ENCODE results near the gene CRYAA. TPM values are rescaled to one million over a fixed set of nuclear protein-coding genes. Genes with fewer than 3 reads are reported as not detected.
"Not testable (repeated sequence)": the region's sequence is repeated elsewhere in the genome, so short reads cannot be mapped to it uniquely, and the experiment has no call there.

CRYAA gene
- total RNA-seq, 1 experiment from 2014 or later, result not detected

- not testable (repeated sequence) for H4K8ac ChIP-seq (replicated peaks; ENCODE audit: insufficient read length, low read depth, low read length); H3K14ac ChIP-seq (ENCODE audit: insufficient read depth, low read length); H2BK120ac ChIP-seq (ENCODE audit: low read depth, low read length, poor library complexity, severe bottlenecking); H3K23me2 ChIP-seq (ENCODE audit: insufficient read length, low read depth, low read length, poor library complexity, severe bottlenecking); H3K79me2 ChIP-seq (ENCODE audit: insufficient read depth, low read length); H2AK5ac ChIP-seq (ENCODE audit: insufficient read length, low read length); H4K5ac ChIP-seq (ENCODE audit: insufficient read length, low read depth, low read length); H3K79me1 ChIP-seq (ENCODE audit: insufficient read depth, low read depth, low read length, poor library complexity, severe bottlenecking); H2AFZ ChIP-seq (ENCODE audit: low read length); H2BK15ac ChIP-seq (ENCODE audit: low read depth, low read length); H3K4ac ChIP-seq (ENCODE audit: low read depth, low read length); H3K23ac ChIP-seq (ENCODE audit: insufficient read length, low read depth, low read length); DNase-seq; H3K4me1 Mint-ChIP-seq; H2BK20ac ChIP-seq (ENCODE audit: low read depth, low read length, poor library complexity, severe bottlenecking); H3K56ac ChIP-seq (ENCODE audit: insufficient read length, low read depth, low read length); H3K9me3 ChIP-seq (ENCODE audit: control insufficient read depth, low read depth, low read length); H3T11ph ChIP-seq (ENCODE audit: low read length); H4K20me1 ChIP-seq (ENCODE audit: control insufficient read depth, insufficient read depth, insufficient read length); H3K9me3 Mint-ChIP-seq; H3K27ac ChIP-seq (ENCODE audit: insufficient read length, low read depth, low read length); H3K4me3 Mint-ChIP-seq; H3K9ac ChIP-seq (ENCODE audit: extremely low read depth, insufficient read length, low read length); H3K4me1 ChIP-seq (ENCODE audit: insufficient read depth, low read length); H4K91ac ChIP-seq (ENCODE audit: insufficient read length, low read depth, low read length); H3K4me2 ChIP-seq (ENCODE audit: insufficient read depth, insufficient read length, low read length); H3K27me3 Mint-ChIP-seq (ENCODE audit: low read depth); H2BK12ac ChIP-seq (ENCODE audit: insufficient read length, low read depth, low read length); H2BK5ac ChIP-seq (ENCODE audit: insufficient read length, low read length); H3K18ac ChIP-seq (ENCODE audit: insufficient read length, low read depth, low read length); H3K27me3 ChIP-seq (ENCODE audit: insufficient read depth, low read length); H3K36me3 Mint-ChIP-seq (ENCODE audit: insufficient read depth in 1 of 3, low read depth in 3 of 3); H3K27ac Mint-ChIP-seq
- WGBS (ENCODE audit: extremely low coverage, insufficient read length, low lambda C conversion rate), result no CpG with 5 or more reads among the region's 12 CpGs
Observed at GRCh38 chr21:43146637-43147036, 22.2 kb upstream of the CRYAA start.

GRCh38 chr21:43147999-43148398, 20.8 kb upstream of the CRYAA start:
- H3K27me3 ChIP-seq (ENCODE audit: insufficient read depth, low read length); H2BK12ac ChIP-seq (ENCODE audit: insufficient read length, low read depth, low read length); H2BK120ac ChIP-seq (ENCODE audit: low read depth, low read length, poor library complexity, severe bottlenecking); H4K91ac ChIP-seq (ENCODE audit: insufficient read length, low read depth, low read length); H2BK15ac ChIP-seq (ENCODE audit: low read depth, low read length); H3K9me3 ChIP-seq (ENCODE audit: control insufficient read depth, low read depth, low read length); H3K27ac ChIP-seq (ENCODE audit: insufficient read length, low read depth, low read length); H3K14ac ChIP-seq (ENCODE audit: insufficient read depth, low read length); H3K36me3 Mint-ChIP-seq (ENCODE audit: insufficient read depth in 1 of 3, low read depth in 3 of 3); H2BK20ac ChIP-seq (ENCODE audit: low read depth, low read length, poor library complexity, severe bottlenecking); DNase-seq; H3K4me1 Mint-ChIP-seq; H3K4me2 ChIP-seq (ENCODE audit: insufficient read depth, insufficient read length, low read length); H4K20me1 ChIP-seq (ENCODE audit: control insufficient read depth, insufficient read depth, insufficient read length); H4K5ac ChIP-seq (ENCODE audit: insufficient read length, low read depth, low read length); H3K23ac ChIP-seq (ENCODE audit: insufficient read length, low read depth, low read length); H3K23me2 ChIP-seq (ENCODE audit: insufficient read length, low read depth, low read length, poor library complexity, severe bottlenecking); H2AFZ ChIP-seq (ENCODE audit: low read length); H3K79me2 ChIP-seq (ENCODE audit: insufficient read depth, low read length); H3K56ac ChIP-seq (ENCODE audit: insufficient read length, low read depth, low read length); H3K9ac ChIP-seq (ENCODE audit: extremely low read depth, insufficient read length, low read length); H2BK5ac ChIP-seq (ENCODE audit: insufficient read length, low read length); H2AK5ac ChIP-seq (ENCODE audit: insufficient read length, low read length); H3K9me3 Mint-ChIP-seq; H3K4ac ChIP-seq (ENCODE audit: low read depth, low read length); H3K4me3 Mint-ChIP-seq; H3K4me1 ChIP-seq (ENCODE audit: insufficient read depth, low read length); H3K18ac ChIP-seq (ENCODE audit: insufficient read length, low read depth, low read length); H3K79me1 ChIP-seq (ENCODE audit: insufficient read depth, low read depth, low read length, poor library complexity, severe bottlenecking); H4K8ac ChIP-seq (replicated peaks; ENCODE audit: insufficient read length, low read depth, low read length); H3T11ph ChIP-seq (ENCODE audit: low read length); H3K27me3 Mint-ChIP-seq (ENCODE audit: low read depth); H3K27ac Mint-ChIP-seq: not testable (repeated sequence)
- WGBS (ENCODE audit: extremely low coverage, insufficient read length, low lambda C conversion rate), result no CpG with 5 or more reads among the region's 7 CpGs
